GM20000 (cell line): ENCODE results near the gene C14orf93.

Experiments used
- DNase-seq: peaks from one replicate; pipeline ENCODE4 v3.0.0; 2012; ENCODE audit warnings: low spot score
- TF ChIP-seq, protein P1 (sequence below): IDR thresholded peaks from 2 replicates; pipeline ENCODE4 v1.5.1; 2012; ENCODE audit warnings: mild to moderate bottlenecking, control low read depth; ENCODE audit errors: extremely low read depth, missing control alignments

C14orf93 gene

DNA sequence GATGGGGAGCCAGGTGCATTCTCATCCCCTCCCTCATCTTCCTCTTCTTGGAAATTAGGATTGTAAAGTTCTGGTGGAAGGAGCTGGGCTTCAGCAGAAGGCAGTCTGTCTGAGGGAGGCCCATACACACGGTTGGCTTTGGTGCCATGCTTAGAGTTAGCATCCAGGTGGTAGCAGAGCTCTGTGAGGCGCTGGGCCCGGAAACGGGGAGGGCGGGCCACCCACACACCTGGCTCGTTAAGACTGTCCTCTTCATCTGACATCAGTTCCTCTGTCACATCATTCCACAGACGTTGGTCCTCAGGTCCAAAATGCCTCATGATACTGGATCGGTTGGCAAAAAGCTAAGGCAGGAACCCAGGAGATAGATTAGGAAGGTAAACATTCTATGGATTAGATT lies 22.7 kb downstream of the C14orf93 start:
- TF ChIP-seq, protein P1, sequence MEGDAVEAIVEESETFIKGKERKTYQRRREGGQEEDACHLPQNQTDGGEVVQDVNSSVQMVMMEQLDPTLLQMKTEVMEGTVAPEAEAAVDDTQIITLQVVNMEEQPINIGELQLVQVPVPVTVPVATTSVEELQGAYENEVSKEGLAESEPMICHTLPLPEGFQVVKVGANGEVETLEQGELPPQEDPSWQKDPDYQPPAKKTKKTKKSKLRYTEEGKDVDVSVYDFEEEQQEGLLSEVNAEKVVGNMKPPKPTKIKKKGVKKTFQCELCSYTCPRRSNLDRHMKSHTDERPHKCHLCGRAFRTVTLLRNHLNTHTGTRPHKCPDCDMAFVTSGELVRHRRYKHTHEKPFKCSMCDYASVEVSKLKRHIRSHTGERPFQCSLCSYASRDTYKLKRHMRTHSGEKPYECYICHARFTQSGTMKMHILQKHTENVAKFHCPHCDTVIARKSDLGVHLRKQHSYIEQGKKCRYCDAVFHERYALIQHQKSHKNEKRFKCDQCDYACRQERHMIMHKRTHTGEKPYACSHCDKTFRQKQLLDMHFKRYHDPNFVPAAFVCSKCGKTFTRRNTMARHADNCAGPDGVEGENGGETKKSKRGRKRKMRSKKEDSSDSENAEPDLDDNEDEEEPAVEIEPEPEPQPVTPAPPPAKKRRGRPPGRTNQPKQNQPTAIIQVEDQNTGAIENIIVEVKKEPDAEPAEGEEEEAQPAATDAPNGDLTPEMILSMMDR: no peak
- DNase-seq: no peak

DNA sequence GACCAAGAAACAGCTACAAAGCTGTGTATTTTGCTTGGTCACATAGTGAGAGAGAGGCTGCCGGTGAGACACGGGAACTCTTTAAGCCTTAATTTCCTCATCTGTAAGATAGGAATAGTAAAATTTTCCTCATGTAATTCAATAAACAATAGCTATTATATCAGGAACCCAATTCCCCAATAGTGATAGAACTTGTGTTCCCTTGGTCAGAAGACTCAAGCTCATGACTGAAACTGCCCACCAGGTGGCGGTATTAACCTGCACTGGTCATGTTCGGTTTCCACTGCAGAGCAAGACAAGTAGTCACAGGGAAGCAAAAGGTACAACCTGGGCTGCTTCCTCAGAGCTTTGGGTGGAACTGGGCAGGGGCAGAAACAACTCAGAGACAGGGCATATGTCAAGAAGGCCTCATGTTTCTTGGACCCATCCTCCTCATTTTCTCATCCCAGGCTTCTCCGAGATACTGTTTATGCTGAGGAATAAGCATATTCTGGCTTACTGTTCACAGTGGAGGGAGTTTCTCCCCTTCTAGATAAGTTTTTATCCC lies 23.4 kb downstream of the C14orf93 start:
- DNase-seq: peak; percentile 84
- TF ChIP-seq, protein P1: peak; percentile 76

DNA sequence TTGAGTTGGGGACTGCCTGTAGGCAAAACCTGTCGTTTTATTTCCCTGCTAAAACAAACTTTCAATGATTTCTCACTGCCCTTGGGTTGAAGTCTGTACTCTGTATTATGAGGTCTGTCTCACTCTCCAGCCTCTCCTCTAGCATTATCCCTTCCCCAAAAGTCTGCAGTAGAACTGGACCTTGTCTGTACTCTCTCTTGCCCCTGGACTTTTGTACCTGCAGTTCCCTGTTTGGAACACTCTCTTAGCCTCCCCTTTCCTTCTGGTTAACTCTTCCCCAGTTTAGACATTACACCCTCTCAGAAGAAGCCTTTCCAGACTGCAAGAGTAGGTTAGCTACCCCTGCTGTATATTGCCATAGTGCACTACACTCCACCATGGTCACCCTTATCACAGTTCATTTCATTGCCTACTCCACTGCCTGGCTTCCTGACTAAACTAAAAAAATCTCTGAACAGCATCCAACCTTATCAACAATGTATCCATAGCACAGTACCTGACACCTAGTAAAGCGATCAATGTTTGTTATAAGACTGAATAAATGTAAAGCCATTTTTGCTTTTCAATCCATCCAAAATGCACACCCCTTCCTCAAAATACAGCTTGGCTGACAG lies 23.9 kb downstream of the C14orf93 start:
- DNase-seq: no peak
- TF ChIP-seq, protein P1: no peak

DNA sequence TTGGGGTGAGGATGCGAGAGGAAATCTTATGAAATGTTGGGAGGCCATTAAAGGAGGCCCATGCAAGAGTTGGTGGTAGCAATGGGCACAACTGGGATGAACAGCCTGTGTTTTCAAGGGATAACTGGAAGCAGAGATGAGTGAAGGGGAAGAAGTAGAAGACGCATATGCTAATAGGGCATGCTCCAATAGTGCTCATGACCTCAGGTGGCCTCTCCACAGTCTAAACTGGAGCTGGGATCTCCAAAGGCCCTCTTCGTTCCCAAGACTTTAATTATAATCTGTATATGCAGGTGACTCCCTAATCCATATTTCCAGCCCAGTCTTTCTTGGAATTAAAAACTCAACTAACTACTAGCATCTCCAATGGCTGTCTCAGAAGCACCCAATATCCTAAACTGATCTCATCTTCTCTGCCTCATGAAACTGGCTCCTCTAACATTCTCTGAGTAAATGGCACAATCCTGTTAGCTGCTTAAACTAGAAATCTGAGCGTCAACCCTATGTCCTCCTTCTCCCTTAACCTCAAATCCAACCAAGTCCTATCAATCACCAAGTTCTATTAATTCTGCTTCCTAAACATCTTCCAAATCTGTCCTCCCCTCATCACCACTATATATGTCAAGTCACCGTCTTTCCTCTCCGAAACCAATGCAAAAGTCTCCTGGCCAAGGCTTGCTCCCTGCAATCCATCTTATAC lies 24.8 kb downstream of the C14orf93 start:
- no peak for DNase-seq
- TF ChIP-seq, protein P1: no peak

DNA sequence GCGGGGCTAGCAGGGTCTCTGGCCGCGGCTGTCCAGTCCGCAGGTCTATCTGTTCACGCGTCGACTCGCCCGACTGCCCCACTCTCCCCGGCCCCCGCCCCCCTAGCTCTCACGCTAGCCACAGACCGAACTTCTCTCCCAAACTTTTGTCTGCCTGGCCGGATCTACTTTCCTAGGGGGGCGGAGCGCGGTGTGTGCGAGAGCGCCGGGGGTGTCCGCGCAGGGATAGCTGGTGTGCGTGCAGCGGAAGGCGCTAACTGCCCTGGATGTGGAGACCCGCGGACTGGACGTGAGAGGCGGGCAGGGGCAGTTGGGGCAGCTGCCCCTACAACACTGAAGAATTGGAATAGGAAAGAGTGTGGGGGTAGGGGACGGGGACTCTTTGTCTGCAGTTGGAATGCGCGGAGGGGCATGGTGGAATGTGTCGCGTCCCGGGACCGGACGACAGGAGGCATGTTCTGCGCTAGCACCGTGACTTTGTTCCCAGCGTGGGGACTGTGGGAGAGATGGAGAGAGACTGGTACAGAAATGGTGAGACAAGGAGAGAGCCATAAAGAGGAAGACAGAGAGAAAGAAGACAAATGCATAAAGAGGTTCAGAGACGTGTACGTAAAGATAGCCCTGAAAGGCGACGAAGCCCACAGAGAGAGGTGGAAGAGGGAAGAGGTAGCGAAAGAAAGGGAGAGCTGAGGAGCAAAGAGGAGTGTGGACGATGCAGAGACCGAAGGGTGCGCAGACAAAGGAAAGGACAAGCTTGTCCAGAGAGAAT lies 27.3 kb downstream of the C14orf93 start, which contains the start of gene AJUBA:
Gene AJUBA, minus strand, starts transcription at position 75 of the 769 bp plus-strand sequence. CDS start 285 bp downstream, outside the sequence.
- DNase-seq: peak; percentile 91
- TF ChIP-seq, protein P1: no peak

DNA sequence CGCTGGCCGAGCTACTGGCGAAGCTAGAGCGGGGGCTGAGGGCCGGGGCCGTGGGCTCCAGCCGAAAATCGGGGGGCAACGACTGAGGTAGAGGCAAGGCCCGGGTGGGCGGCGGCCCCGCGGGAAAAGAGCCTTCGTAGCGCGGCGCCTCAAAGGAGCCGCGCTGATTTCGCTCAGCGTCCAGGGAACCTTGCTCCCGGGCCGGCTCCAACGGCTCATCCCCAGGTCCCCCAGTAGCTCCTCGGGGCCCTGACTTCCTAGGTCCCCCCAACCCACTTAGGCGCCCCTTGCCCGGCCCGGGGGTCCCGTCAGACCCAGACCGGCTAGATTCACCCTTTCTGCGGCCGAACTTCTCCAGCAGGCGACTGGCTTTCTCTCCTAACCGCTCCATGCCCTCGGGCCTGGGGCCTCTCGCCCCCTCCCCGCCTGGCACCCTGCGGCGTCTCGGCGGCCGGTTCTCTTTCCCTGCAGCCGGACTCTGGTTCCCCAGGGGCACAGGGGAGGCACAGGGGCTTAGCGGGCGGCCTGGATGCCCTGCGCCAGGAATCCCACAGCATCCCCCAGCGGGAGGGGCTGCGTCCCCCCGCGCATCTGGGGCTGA lies 28.0 kb downstream of the C14orf93 start:
- TF ChIP-seq, protein P1: no peak
- DNase-seq: no peak
